ENCODE results near the gene MRPL9. TPM values are rescaled to one million over a fixed set of nuclear protein-coding genes. Genes with fewer than 3 reads are reported as not detected.

Gene MRPL9
- total and polyA plus RNA-seq, 2 donors: 75.3 to 113 TPM

DNA sequence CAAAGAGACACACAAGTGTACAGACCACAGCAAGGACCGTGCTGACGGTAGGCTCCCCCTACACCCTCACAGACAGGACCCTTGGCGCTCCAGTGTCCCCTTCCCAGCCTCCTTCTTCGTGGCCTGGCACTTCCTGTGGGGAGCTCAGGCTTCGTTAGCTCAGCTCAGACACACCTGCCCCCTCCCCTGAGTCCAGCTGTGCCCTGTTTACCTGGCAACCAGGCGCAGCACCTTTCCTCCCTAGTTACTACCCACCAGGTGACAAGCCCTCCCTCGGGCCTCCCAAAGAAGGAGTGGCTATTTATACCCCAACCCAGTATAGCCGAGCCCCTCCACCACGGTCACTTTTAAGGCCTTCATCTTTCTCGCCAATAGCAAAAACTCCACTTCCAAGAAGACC lies 51.3 kb downstream of the MRPL9 start:
- no peaks in the 10 kb centered on the region for H3K36me3 ChIP-seq (ENCODE audit: control insufficient read depth in 2 of 2, insufficient read depth in 2 of 2, low read length in 1 of 2)
- 65% methylated on average over 10 of the region's 10 CpGs for WGBS
- H3K27ac ChIP-seq (ENCODE audit: low read depth in 1 of 2, low read length in 1 of 2): no peak overlapping the region
- no peak overlapping the region for H3K4me3 ChIP-seq (ENCODE audit: low read length in 2 of 2)
- no peak for DNase-seq (ENCODE audit: low read depth in 6 of 9, low spot score in 9 of 9)
- H3K9me3 ChIP-seq (ENCODE audit: control insufficient read depth in 2 of 2, insufficient read depth in 1 of 2, low read length in 1 of 2): peaks cover 0 to 6% of the 10 kb centered on the region in 2 donors
- peaks cover 0 to 8% of the 10 kb centered on the region in 2 donors for H3K4me1 ChIP-seq (ENCODE audit: control insufficient read depth in 2 of 2, insufficient read depth in 2 of 2, low read length in 2 of 2)
- peaks cover 4 to 55% of the 10 kb centered on the region in 2 donors for H3K27me3 ChIP-seq (ENCODE audit: control insufficient read depth in 2 of 2, insufficient read depth in 1 of 2, low read length in 1 of 2)

DNA sequence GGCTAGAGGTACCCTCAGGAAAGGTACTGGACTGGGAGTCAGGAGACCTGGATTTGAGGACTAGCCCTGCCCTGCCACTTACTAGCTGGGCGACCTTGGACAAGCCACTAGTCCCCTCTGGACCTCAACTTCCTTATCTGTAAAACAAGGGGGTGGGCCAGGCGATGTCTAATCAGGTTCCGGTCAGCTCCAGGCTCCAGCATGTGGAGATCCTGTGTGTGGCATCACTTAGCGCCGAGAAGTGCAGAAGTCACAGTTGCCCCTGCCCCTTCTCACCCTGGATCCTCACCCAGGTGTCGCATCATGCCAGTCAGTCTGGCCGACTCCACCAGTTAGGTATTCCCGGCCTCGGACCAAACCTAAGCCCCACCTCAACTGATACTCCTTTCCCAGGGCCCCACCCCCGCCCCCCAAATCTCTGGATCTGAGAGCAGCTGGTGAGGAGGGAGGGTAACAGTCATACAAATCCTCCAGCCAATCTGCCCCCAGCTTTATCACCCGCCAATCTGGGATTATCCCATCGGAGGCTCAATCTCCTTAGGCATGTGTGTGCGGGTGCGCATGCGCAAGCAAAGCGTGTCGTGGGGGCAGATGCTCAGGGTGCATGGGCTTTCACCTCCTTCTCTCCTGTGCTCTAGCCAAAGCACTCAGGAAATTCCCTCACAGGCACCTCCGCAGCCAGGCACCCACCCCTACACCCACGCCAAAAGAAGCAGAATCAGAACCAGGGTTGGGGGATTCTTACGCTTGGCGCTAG lies 52.1 kb downstream of the MRPL9 start:
- peaks cover 0 to 47% of the 10 kb centered on the region in 2 donors for H3K27me3 ChIP-seq (ENCODE audit: control insufficient read depth in 2 of 2, insufficient read depth in 1 of 2, low read length in 1 of 2)
- DNase-seq (ENCODE audit: low read depth in 6 of 9, low spot score in 9 of 9): no peak
- H3K4me1 ChIP-seq (ENCODE audit: control insufficient read depth in 2 of 2, insufficient read depth in 2 of 2, low read length in 2 of 2): peaks cover 0 to 10% of the 10 kb centered on the region in 2 donors
- 94% methylated on average over 21 of the region's 21 CpGs for WGBS
- no peak overlapping the region for H3K27ac ChIP-seq (ENCODE audit: low read depth in 1 of 2, low read length in 1 of 2)
- peaks cover 0 to 6% of the 10 kb centered on the region in 2 donors for H3K9me3 ChIP-seq (ENCODE audit: control insufficient read depth in 2 of 2, insufficient read depth in 1 of 2, low read length in 1 of 2)
- H3K4me3 ChIP-seq (ENCODE audit: low read length in 2 of 2): no peak overlapping the region
- H3K36me3 ChIP-seq (ENCODE audit: control insufficient read depth in 2 of 2, insufficient read depth in 2 of 2, low read length in 1 of 2): no peaks in the 10 kb centered on the region

DNA sequence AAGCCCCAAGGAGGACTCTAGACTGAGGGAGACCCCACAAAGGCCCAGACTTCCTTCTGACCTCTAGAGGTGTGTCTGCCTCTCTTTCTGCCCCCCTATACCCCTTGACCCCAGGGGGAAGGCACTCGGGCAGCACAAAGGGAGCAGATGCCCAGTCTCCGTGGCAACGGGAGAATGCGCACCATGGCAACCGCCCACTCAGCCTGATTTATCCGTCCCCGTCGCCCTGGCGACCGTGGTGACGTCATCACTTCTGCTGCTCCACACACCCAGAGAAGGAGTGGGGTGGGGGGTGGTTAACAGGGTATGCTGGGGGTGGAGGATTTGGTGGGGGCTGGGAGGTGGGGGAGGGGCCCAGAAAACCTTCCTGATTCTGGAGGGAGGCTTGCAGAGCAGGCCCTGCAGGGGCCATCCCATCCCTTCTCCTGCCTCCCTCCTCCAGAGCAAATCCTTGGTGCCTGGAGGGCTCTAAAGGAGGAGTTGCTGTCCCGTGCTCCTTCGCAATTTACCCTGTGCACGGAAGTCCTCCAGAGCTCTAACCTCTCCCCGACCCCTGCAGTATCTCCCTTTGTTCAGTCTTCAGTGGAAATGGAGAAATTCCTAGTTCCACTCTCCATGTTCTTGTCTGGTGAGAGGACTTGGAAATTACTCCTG lies 53.0 kb downstream of the MRPL9 start:
- H3K4me3 ChIP-seq (ENCODE audit: low read length in 2 of 2): no peak overlapping the region
- H3K27me3 ChIP-seq (ENCODE audit: control insufficient read depth in 2 of 2, insufficient read depth in 1 of 2, low read length in 1 of 2): peaks cover 0 to 38% of the 10 kb centered on the region in 2 donors
- WGBS: 89% methylated on average over 15 of the region's 15 CpGs
- no peaks in the 10 kb centered on the region for H3K36me3 ChIP-seq (ENCODE audit: control insufficient read depth in 2 of 2, insufficient read depth in 2 of 2, low read length in 1 of 2)
- peaks cover 0 to 9% of the 10 kb centered on the region in 2 donors for H3K4me1 ChIP-seq (ENCODE audit: control insufficient read depth in 2 of 2, insufficient read depth in 2 of 2, low read length in 2 of 2)
- H3K9me3 ChIP-seq (ENCODE audit: control insufficient read depth in 2 of 2, insufficient read depth in 1 of 2, low read length in 1 of 2): no peaks in the 10 kb centered on the region
- H3K27ac ChIP-seq (ENCODE audit: low read depth in 1 of 2, low read length in 1 of 2): no peak overlapping the region
- peak in 1 of 9 donors; percentile 18 for DNase-seq (ENCODE audit: low read depth in 6 of 9, low spot score in 9 of 9)

Other genes with a start within 250 kb of the MRPL9 start
- gene TUFT1, start 223.2 kb downstream of the MRPL9 start, total RNA-seq: 2.1 TPM
- 6.9 TPM for gene TUFT1, start 223.2 kb downstream of the MRPL9 start, polyA plus RNA-seq
- 9.2 TPM for gene SNX27, start 151.4 kb downstream of the MRPL9 start, total RNA-seq
- gene SNX27, start 151.4 kb downstream of the MRPL9 start, polyA plus RNA-seq: 6.5 TPM
- 0.05 TPM for gene CELF3, start 46.7 kb downstream of the MRPL9 start, total RNA-seq
- gene CELF3, start 46.7 kb downstream of the MRPL9 start, polyA plus RNA-seq: 0.18 TPM
- not detected for gene RIIAD1, start 42.0 kb downstream of the MRPL9 start, total RNA-seq
- 0.21 TPM for gene RIIAD1, start 42.0 kb downstream of the MRPL9 start, polyA plus RNA-seq
- gene TDRKH, start 27.0 kb upstream of the MRPL9 start, total RNA-seq: 11.3 TPM
- gene TDRKH, start 27.0 kb upstream of the MRPL9 start, polyA plus RNA-seq: 6.5 TPM
- 0.52 TPM for gene LINGO4, start 41.9 kb upstream of the MRPL9 start, total RNA-seq
- 0.14 TPM for gene LINGO4, start 41.9 kb upstream of the MRPL9 start, polyA plus RNA-seq
- 56.8 TPM for gene RORC, start 68.3 kb upstream of the MRPL9 start, total RNA-seq
- 19.9 TPM for gene RORC, start 68.3 kb upstream of the MRPL9 start, polyA plus RNA-seq
- 0.05 TPM for gene C2CD4D, start 76.3 kb upstream of the MRPL9 start, total RNA-seq
- gene C2CD4D, start 76.3 kb upstream of the MRPL9 start, polyA plus RNA-seq: 0.34 TPM
- 0.09 TPM for gene THEM5, start 90.2 kb upstream of the MRPL9 start, total RNA-seq
- gene THEM5, start 90.2 kb upstream of the MRPL9 start, polyA plus RNA-seq: 1.5 TPM
- 6.9 TPM for gene THEM4, start 146.0 kb upstream of the MRPL9 start, total RNA-seq
- gene THEM4, start 146.0 kb upstream of the MRPL9 start, polyA plus RNA-seq: 46.2 TPM
- 46.1 TPM for gene S100A10, start 230.4 kb upstream of the MRPL9 start, total RNA-seq
- gene S100A10, start 230.4 kb upstream of the MRPL9 start, polyA plus RNA-seq: 592 TPM

Measured in thymus (tissue), 11 donors.